H1 (cell line): ENCODE results near the gene UBL4A. TPM values are rescaled to one million over a fixed set of nuclear protein-coding genes. Genes with fewer than 3 reads are reported as not detected.

Experiments
- CTCF ChIA-PET: fragments of 300-600 bp; sonication (Branson Sonifier 250); formaldehyde crosslinking; loops from one replicate; lab custom pipeline; 2021; ENCODE audit not compliant: partially characterized antibody; lab: Charles Lee
- POLR2A ChIA-PET: fragments of 300-600 bp; sonication (Branson Sonifier 250); formaldehyde crosslinking; loops from one replicate; lab custom pipeline; 2021; ENCODE audit warnings: inconsistent platforms; ENCODE audit not compliant: partially characterized antibody; lab: Charles Lee
- DNase-seq, 2 experiments: peaks; one replicate each; pipeline versions ENCODE4 v3.0.0 to v3.0.0-alpha.2; 2010 to 2022; ENCODE audit warnings: low spot score in 2 of 2, low read depth in 1 of 2, mixed read lengths in 1 of 2
- FAIRE-seq: peaks from 2 replicates; lab custom pipeline; 2011; peaks lifted over from hg19 to GRCh38; lab: Jason Lieb, UNC
- H2AFZ ChIP-seq: 2 replicates; pipeline ENCODE4 v1.8.1; 2012; ENCODE audit warnings: low read length, inconsistent platforms
- H2AK5ac ChIP-seq: 2 replicates; pipeline ENCODE4 v1.6.1; 2013; ENCODE audit warnings: low read depth, low read length
- H2BK120ac ChIP-seq: replicated peaks from 2 replicates; pipeline ENCODE3; 2013; ENCODE audit warnings: low read depth, low read length, inconsistent platforms
- H2BK12ac ChIP-seq: 2 replicates; pipeline ENCODE4 v1.6.1; 2013; ENCODE audit warnings: low read depth, low read length
- H2BK15ac ChIP-seq: 2 replicates; pipeline ENCODE4 v1.6.1; 2013; ENCODE audit warnings: low read length
- H2BK20ac ChIP-seq: 2 replicates; pipeline ENCODE4 v1.6.1; 2013; ENCODE audit warnings: low read length
- H2BK5ac ChIP-seq: 2 replicates; pipeline ENCODE4 v1.6.1; 2013; ENCODE audit warnings: low read depth, low read length
- H3K14ac ChIP-seq: 2 replicates; pipeline ENCODE4 v1.6.1; 2013; ENCODE audit warnings: inconsistent platforms; ENCODE audit not compliant: insufficient read length
- H3K18ac ChIP-seq: 2 replicates; pipeline ENCODE4 v1.6.1; 2013; ENCODE audit warnings: low read length; ENCODE audit errors: extremely low read depth
- H3K23ac ChIP-seq: 2 replicates; pipeline ENCODE4 v1.6.1; 2013; ENCODE audit warnings: inconsistent platforms; ENCODE audit not compliant: insufficient read length
- H3K23me2 ChIP-seq: 2 replicates; pipeline ENCODE4 v1.6.1; 2013; ENCODE audit warnings: low read depth, low read length
- H3K27ac ChIP-seq: 2 replicates; pipeline ENCODE4 v1.6.1; 2011; ENCODE audit warnings: low read depth, low read length, inconsistent platforms
- H3K27me3 ChIP-seq, 4 experiments: replicated peaks in 1 of 4; 1 replicate in 1 of 4; 2 replicates in 3 of 4; pipeline versions ENCODE4 v1.6.1 to v1.8.1; 2011 to 2013; ENCODE audit warnings: low read length in 3 of 4, mild to moderate bottlenecking in 3 of 4, inconsistent platforms in 2 of 4, mixed read lengths in 2 of 4, moderate library complexity in 1 of 4; ENCODE audit not compliant: control insufficient read depth in 3 of 4, insufficient read depth in 3 of 4; ENCODE audit errors: extremely low read depth in 1 of 4
- H3K36me3 ChIP-seq, 4 experiments: 2 replicates each; pipeline versions ENCODE4 v1.6.1 to v1.8.1; 2011 to 2013; ENCODE audit warnings: mild to moderate bottlenecking in 4 of 4, low read length in 3 of 4, moderate library complexity in 2 of 4, control low read depth in 1 of 4, inconsistent platforms in 1 of 4; ENCODE audit not compliant: insufficient read depth in 4 of 4, control insufficient read depth in 2 of 4
- H3K4ac ChIP-seq: replicated peaks from 2 replicates; pipeline ENCODE3; 2013; ENCODE audit warnings: low read length, low read depth, mixed read lengths, inconsistent platforms; ENCODE audit not compliant: insufficient read length
- H3K4me1 ChIP-seq, 4 experiments: replicated peaks in 1 of 4; 1 replicate in 1 of 4; 2 replicates in 3 of 4; pipeline versions ENCODE4 v1.6.1 to v1.8.1; 2011 to 2013; ENCODE audit warnings: low read length in 3 of 4, inconsistent platforms in 2 of 4, mixed read lengths in 1 of 4; ENCODE audit not compliant: insufficient read depth in 4 of 4, control insufficient read depth in 3 of 4
- H3K4me2 ChIP-seq, 2 experiments: 2 replicates each; pipeline versions ENCODE4 v1.6.1 to v1.8.1; 2011 to 2013; ENCODE audit warnings: low read depth in 2 of 2, low read length in 2 of 2, control low read depth in 1 of 2, inconsistent platforms in 1 of 2, mild to moderate bottlenecking in 1 of 2; ENCODE audit not compliant: insufficient read depth in 1 of 2
- H3K4me3 ChIP-seq, 4 experiments: fragments of 200-600, 300-600 bp in 1 of 4; sonication (generic), shearing (Covaris generic), sonication (Bioruptor Twin) in 1 of 4; 2 replicates each; pipeline versions ENCODE4 v1.5.1 to v1.8.1; 2011 to 2016; ENCODE audit warnings: low read length in 4 of 4, low read depth in 3 of 4, control low read depth in 2 of 4, inconsistent platforms in 2 of 4, mild to moderate bottlenecking in 2 of 4, mixed read lengths in 1 of 4, moderate library complexity in 1 of 4; ENCODE audit not compliant: insufficient read depth in 2 of 4; ENCODE audit errors: extremely low read depth in 1 of 4
- H3K56ac ChIP-seq: replicated peaks from 2 replicates; pipeline ENCODE3; 2013; ENCODE audit warnings: low read depth, mild to moderate bottlenecking, mixed read lengths, low read length, inconsistent platforms; ENCODE audit not compliant: insufficient read length
- H3K79me1 ChIP-seq: 2 replicates; pipeline ENCODE4 v1.6.1; 2013; ENCODE audit warnings: low read depth, low read length, control low read depth
- H3K79me2 ChIP-seq, 2 experiments: 2 replicates each; pipeline versions ENCODE4 v1.6.1 to v1.8.1; 2012 to 2013; ENCODE audit warnings: low read length in 2 of 2, mild to moderate bottlenecking in 2 of 2, inconsistent platforms in 1 of 2; ENCODE audit not compliant: insufficient read depth in 2 of 2, control insufficient read depth in 1 of 2
- H3K9ac ChIP-seq, 4 experiments: replicated peaks in 1 of 4; 1 replicate in 1 of 4; 2 replicates in 3 of 4; pipeline versions ENCODE4 v1.6.1 to v1.8.1; 2011 to 2013; ENCODE audit warnings: low read depth in 3 of 4, low read length in 3 of 4, control low read depth in 2 of 4, mild to moderate bottlenecking in 2 of 4, moderate library complexity in 2 of 4, inconsistent platforms in 1 of 4; ENCODE audit errors: extremely low read depth in 1 of 4
- H3K9me3 ChIP-seq, 2 experiments: 2 replicates each; pipeline versions ENCODE4 v1.6.1 to v1.8.1; 2012 to 2013; ENCODE audit warnings: mild to moderate bottlenecking in 2 of 2, moderate library complexity in 2 of 2, control low read depth in 1 of 2, inconsistent platforms in 1 of 2, low read depth in 1 of 2, low read length in 1 of 2, mixed read lengths in 1 of 2; ENCODE audit not compliant: insufficient read depth in 2 of 2
- H4K20me1 ChIP-seq, 2 experiments: replicated peaks in 1 of 2; 2 replicates each; pipeline versions ENCODE3 to v1.8.1; 2011 to 2013; ENCODE audit warnings: inconsistent platforms in 2 of 2, low read length in 2 of 2, mild to moderate bottlenecking in 1 of 2; ENCODE audit not compliant: insufficient read depth in 2 of 2, control insufficient read depth in 1 of 2
- H4K5ac ChIP-seq: 2 replicates; pipeline ENCODE4 v1.6.1; 2013; ENCODE audit warnings: low read length, low read depth, mixed read lengths, inconsistent platforms; ENCODE audit not compliant: insufficient read length
- H4K8ac ChIP-seq: 2 replicates; pipeline ENCODE4 v1.8.0; 2013; ENCODE audit warnings: mild to moderate bottlenecking, moderate library complexity, low read length, inconsistent platforms; ENCODE audit not compliant: insufficient read depth; ENCODE audit errors: extremely low read depth
- H4K91ac ChIP-seq: replicated peaks from 2 replicates; pipeline ENCODE3; 2013; ENCODE audit warnings: low read length, mixed read lengths, inconsistent platforms; ENCODE audit not compliant: insufficient read length
- FOSL1 ChIP-seq: IDR thresholded peaks from 2 replicates; pipeline ENCODE4 v1.6.1; 2011; ENCODE audit warnings: mild to moderate bottlenecking, low read depth, low read length, moderate library complexity; ENCODE audit not compliant: insufficient read depth
- KDM4A ChIP-seq: IDR thresholded peaks from one replicate; pipeline ENCODE4 v1.7.1; 2012; ENCODE audit warnings: low read depth, mild to moderate bottlenecking, moderate library complexity, low read length, inconsistent platforms; ENCODE audit not compliant: severe bottlenecking
- RXRA ChIP-seq: IDR thresholded peaks from 2 replicates; pipeline ENCODE4 v1.6.1; 2011; ENCODE audit warnings: low read depth, mild to moderate bottlenecking, low read length, moderate library complexity; ENCODE audit not compliant: insufficient read depth
- WGBS, 2 experiments: shearing (Covaris generic) in 1 of 2; methylation state at CpG; one replicate each; pipeline versions ENCODE4 v1.1.6 to v1.1.7; 2013 to 2015; ENCODE audit warnings: low lambda C conversion rate in 2 of 2, mixed read lengths in 2 of 2, inconsistent platforms in 1 of 2, low coverage in 1 of 2, missing lambda C conversion rate in 1 of 2; ENCODE audit not compliant: insufficient replicate concordance in 2 of 2, insufficient coverage in 1 of 2, insufficient read length in 1 of 2; ENCODE audit errors: extremely low coverage in 1 of 2, missing lambda C conversion rate in 1 of 2; 5-methylcytosine and 5-hydroxymethylcytosine counted together
- polyA plus RNA-seq, 7 experiments: library from polyadenylated mRNA; depleted of rRNA in 3 of 7; stranded (reverse) in 5 of 7; unstranded in 2 of 7; fragments of >200 nt in 5 of 7; fragments of 200-250 nt in 2 of 7; gene quantifications; 1 replicate in 5 of 7; 2 replicates in 1 of 7; 4 replicates in 1 of 7; pipeline versions ENCODE4 v1.2.1 to v1.2.3, GENCODE V29; 2011 to 2013; ENCODE audit warnings: missing spikeins in 2 of 7, mixed read lengths in 2 of 7
- total RNA-seq: library from RNA; stranded (reverse); fragmentation: NEBNext Ultra II Directional; extraction: Animal tissue kit (Norgen Biotek cat#: 25700); gene quantifications from 2 replicates; pipeline ENCODE4 v1.2.1, GENCODE V29; 2021
- TF ChIP-seq, protein P1 (sequence below): IDR thresholded peaks from 2 replicates; pipeline ENCODE4 v1.6.1; 2012; ENCODE audit warnings: inconsistent platforms
- TF ChIP-seq, protein P2 (sequence below): IDR thresholded peaks from 2 replicates; pipeline ENCODE4 v1.6.1; 2012; ENCODE audit warnings: inconsistent platforms

Gene UBL4A
- total and polyA plus RNA-seq, 2 of the 8 experiments (the other 6 are each of a cell fraction or from before 2014, with no cell fraction given): 23.1 to 31.7 TPM

DNA sequence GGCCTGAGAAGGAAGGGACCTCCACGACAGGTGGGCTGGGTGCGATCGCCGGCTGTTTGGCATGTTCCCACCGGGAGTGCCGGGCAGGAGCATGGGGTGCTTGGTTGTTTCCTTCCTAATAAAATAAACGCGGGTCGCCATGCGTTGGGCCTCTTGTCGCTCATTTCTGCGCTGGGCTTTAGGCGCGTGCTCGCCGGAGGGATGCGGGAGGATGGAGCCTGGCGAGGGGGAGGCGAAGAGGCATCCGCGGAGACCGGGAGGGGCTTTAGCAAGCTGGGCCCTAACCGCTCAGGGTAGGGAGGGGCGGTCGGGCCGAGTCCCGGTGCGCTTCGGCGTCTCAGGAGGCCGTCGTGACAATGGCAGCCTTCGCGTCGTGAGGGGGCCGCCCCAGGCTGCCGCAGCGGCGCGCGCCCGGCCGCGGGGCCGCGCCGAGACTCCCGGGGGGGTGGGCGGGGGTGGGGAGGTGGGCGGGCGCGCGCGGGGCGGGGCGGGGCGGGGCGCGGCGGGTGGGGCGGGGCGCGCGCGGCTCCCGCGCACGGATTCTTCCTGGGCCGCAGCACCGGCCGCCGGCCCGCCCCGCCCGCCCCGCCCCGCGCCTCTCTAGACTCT, 49.9 kb downstream of the UBL4A start:
- Histone ChIP-seq H4K8ac (peak overlapping the region; percentile 51; the same call in 1 of the 2 replicates), H4K91ac (no peak overlapping the region), H3K18ac (no peak overlapping the region), H4K20me1 (peaks cover 0 to 13% of the 10 kb centered on the region in 2 experiments), H3K36me3 (peaks cover 0 to 30% (median 15%) of the 10 kb centered on the region in 4 experiments; a peak in 6 of 8 replicates), H3K4me2 (peak overlapping the region; percentile 42 to 66), H3K4me1 (peaks cover 0 to 6% (median 4%) of the 10 kb centered on the region in 4 experiments; a peak in 6 of 7 replicates), H3K27ac (peak overlapping the region; percentile 67; the same call in 1 of the 2 replicates), H2BK12ac (no peak overlapping the region), H2BK5ac (no peak overlapping the region), H2AFZ (no peak overlapping the region), H3K23me2 (peaks cover 2% of the 10 kb centered on the region; the same call in 1 of the 2 replicates), H3K23ac (no peak overlapping the region), H3K9ac (peak overlapping the region; percentile 5 to 67 (median 53); a peak in 3 of 7 replicates), H2AK5ac (no peak overlapping the region), H3K56ac (no peak overlapping the region), H3K4me3 (peak overlapping the region; percentile 30 to 86 (median 51); a peak in 7 of 8 replicates), H3K9me3 (no peaks in the 10 kb centered on the region), H3K79me2 (peaks cover 0 to 17% of the 10 kb centered on the region in 2 experiments; a peak in 2 of 4 replicates), H3K4ac (no peak overlapping the region), H3K79me1 (no peaks in the 10 kb centered on the region), H3K27me3 (no peaks in the 10 kb centered on the region), H2BK120ac (no peak overlapping the region), H2BK15ac (no peak overlapping the region), H3K14ac (no peak overlapping the region), H2BK20ac (no peak overlapping the region), H4K5ac (no peak overlapping the region)
- TF ChIP-seq, protein P1, sequence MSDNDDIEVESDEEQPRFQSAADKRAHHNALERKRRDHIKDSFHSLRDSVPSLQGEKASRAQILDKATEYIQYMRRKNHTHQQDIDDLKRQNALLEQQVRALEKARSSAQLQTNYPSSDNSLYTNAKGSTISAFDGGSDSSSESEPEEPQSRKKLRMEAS: peak; percentile 53
- TF ChIP-seq KDM4A (peak; percentile 25), RXRA (no peak), FOSL1 (no peak)
- TF ChIP-seq, protein P2, sequence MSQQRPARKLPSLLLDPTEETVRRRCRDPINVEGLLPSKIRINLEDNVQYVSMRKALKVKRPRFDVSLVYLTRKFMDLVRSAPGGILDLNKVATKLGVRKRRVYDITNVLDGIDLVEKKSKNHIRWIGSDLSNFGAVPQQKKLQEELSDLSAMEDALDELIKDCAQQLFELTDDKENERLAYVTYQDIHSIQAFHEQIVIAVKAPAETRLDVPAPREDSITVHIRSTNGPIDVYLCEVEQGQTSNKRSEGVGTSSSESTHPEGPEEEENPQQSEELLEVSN: no peak
- peak in 1 of 2 experiments; percentile 57 for DNase-seq
- FAIRE-seq: no peak
- WGBS, 2 experiments: 10% methylated on average over 29 of the region's 78 CpGs; no CpG with 5 or more reads in 1 of the 2 experiments
- ChIA-PET CTCF (no interaction called here), POLR2A (interaction anchor here (2.2 to 2.6 kb wide), 2 partner anchors 11 to 36 kb away, joined by 8 to 9 read pairs; no protein-coding TSS in a partner anchor)
